OCI-M2 (cell line): ENCODE measurements around the gene LRP1-AS.

Experiments
- DNase-seq: peaks from one replicate; lab custom pipeline; 2025; ENCODE audit not compliant: unreplicated experiment; lab: John Stamatoyannopoulos, UW

Gene LRP1-AS

GRCh38 chr12:57180321-57180989 lies 33.0 kb upstream of the LRP1-AS start:
- DNase-seq = no peak

- DNase-seq = no peak
Measured at GRCh38 chr12:57179331-57180086, 32.1 kb upstream of the LRP1-AS start.

DNA sequence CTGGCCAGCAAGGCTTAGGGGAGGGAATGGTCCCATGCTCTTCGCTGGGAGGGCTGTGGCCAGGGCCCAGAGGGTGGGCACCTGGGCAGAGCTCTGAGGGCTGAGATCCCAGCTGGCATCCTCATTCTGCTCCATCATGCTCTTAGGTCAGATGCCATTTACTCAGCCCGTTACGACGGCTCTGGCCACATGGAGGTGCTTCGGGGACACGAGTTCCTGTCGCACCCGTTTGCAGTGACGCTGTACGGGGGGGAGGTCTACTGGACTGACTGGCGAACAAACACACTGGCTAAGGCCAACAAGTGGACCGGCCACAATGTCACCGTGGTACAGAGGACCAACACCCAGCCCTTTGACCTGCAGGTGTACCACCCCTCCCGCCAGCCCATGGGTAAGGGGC lies 30.8 kb upstream of the LRP1-AS start:
- no peak for DNase-seq

DNA sequence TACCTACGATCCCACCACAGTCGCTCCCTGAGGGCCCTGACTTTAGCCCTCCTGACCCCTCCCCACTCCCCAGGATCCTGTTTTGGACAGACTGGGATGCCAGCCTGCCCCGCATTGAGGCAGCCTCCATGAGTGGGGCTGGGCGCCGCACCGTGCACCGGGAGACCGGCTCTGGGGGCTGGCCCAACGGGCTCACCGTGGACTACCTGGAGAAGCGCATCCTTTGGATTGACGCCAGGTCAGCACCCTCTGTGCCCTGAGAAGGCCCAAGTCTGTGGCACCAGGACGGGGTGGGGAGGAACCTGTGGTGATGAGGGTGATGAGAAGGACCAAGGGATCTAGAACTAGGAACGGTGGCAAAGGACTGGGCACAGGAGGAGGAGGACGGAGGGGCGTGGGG lies 29.9 kb upstream of the LRP1-AS start:
- DNase-seq = no peak

DNA sequence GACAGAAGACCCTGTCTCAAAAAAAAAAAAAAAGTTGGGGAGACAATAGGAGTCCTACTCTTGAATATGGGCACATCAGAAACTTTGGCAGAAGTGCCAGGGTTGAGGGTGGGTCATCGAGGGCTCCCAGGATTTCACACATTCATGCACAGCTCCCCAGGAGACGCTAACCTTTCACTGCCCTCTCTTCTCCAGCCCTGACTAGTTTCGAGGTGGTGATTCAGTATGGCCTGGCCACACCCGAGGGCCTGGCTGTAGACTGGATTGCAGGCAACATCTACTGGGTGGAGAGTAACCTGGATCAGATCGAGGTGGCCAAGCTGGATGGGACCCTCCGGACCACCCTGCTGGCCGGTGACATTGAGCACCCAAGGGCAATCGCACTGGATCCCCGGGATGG lies 29.4 kb upstream of the LRP1-AS start:
- no peak for DNase-seq

- DNase-seq = no peak
Measured at GRCh38 chr12:57176139-57176477, 28.7 kb upstream of the LRP1-AS start.

DNA sequence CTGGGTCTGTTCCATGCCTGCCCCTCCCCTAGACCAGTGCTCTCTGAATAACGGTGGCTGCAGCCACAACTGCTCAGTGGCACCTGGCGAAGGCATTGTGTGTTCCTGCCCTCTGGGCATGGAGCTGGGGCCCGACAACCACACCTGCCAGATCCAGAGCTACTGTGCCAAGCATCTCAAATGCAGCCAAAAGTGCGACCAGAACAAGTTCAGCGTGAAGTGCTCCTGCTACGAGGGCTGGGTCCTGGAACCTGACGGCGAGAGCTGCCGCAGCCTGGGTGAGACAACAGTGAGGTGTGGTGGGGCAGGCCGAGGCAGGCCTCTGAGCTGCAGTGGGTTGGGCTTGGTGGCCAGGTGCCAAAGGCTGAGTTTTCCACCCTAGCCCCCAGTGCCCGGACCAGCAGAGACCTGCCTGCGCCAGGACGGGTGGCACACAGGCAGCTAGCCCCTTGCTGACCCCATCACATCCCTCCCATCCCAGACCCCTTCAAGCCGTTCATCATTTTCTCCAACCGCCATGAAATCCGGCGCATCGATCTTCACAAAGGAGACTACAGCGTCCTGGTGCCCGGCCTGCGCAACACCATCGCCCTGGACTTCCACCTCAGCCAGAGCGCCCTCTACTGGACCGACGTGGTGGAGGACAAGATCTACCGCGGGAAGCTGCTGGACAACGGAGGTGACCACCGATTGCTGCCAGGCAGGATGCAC lies 28.2 kb upstream of the LRP1-AS start:
- DNase-seq = no peak

- DNase-seq = no peak
Measured at GRCh38 chr12:57173683-57174082, 26.3 kb upstream of the LRP1-AS start.

- no peak for DNase-seq
Measured at GRCh38 chr12:57173089-57173488, 25.7 kb upstream of the LRP1-AS start.

DNA sequence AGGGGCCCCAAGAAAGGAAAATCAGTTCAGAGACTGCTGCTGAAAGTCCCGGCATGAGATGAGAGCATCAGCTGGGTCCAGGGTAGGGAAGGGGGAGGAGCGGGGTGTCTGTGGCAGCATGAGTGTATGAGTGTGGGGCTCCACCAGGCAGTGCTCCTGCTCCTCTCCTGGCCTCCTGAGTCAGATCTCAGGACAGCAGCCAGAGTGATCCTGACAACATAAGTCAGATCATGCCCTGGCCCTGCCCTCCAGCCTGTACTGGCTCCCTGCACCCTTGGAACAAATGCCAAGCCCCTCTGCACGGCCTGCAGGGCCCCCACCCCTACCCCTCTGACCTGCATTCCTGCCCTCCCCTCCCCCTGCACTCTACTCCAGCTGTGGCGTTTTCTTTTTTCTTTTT lies 24.2 kb upstream of the LRP1-AS start:
- no peak for DNase-seq

- DNase-seq = no peak
Measured at GRCh38 chr12:57170927-57171326, 23.5 kb upstream of the LRP1-AS start.

DNA sequence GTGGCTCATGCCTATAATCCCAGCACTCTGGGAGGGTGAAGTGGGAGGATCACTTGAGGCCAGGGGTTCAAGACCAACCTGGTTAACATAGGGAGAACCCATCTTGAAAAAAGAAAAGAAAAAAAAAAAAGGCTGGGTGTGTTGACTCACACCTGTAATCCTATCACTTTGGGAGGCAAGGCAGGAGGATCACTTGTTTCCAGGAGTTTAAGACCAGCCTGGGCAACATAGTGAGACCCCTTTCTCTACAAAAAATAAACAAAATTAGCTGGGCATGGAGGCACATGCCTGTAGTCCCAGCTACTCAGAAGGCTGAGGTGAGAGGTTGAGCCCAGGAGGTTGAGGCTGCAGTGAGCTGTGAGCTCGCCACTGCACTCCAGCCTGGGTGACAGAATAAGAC lies 23.0 kb upstream of the LRP1-AS start:
- DNase-seq = no peak

DNA sequence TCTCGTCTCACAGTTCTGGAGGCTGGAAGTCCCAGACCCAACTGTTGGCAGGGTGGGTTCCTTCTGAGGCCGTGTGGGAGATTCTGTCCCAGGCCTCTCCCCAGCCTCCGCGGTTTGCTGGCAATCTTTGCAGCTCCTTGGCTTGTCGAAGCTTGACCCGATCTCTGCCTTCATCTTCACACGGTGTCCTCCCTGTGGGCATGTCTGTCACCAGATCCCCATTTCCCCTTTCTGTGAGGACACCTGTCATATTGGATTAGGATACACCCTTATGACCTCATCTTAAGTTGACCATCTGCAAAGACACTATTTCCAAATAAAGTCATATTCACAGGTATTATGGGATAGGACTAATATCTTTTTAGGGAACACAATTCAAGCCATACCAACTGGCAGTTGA lies 22.6 kb upstream of the LRP1-AS start:
- DNase-seq = no peak

GRCh38 chr12:57169046-57169795 lies 21.8 kb upstream of the LRP1-AS start:
- DNase-seq = no peak

GRCh38 chr12:57168058-57168457 lies 20.6 kb upstream of the LRP1-AS start:
- DNase-seq = no peak

DNA sequence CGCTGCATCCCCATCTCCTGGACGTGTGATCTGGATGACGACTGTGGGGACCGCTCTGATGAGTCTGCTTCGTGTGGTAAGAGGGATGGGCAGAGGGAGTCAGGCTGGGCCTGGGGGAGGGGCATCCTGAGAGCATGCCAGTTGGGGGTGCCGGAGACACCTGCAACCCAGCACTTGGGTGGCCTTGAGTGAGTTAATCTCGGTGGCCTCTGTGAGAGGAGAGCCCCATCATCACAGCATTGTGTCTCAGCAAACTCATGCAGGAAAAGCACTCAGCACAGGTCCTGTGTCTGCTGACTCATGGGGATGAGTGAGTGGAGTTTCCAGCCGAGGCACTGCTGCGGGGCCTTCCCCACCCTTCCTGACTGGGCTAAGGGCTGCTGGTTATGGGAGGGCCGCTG lies 19.6 kb upstream of the LRP1-AS start:
- DNase-seq = no peak

- DNase-seq = no peak
Measured at GRCh38 chr12:57165741-57166140, 18.3 kb upstream of the LRP1-AS start.

GRCh38 chr12:57164966-57165625 lies 17.7 kb upstream of the LRP1-AS start:
- no peak for DNase-seq

DNA sequence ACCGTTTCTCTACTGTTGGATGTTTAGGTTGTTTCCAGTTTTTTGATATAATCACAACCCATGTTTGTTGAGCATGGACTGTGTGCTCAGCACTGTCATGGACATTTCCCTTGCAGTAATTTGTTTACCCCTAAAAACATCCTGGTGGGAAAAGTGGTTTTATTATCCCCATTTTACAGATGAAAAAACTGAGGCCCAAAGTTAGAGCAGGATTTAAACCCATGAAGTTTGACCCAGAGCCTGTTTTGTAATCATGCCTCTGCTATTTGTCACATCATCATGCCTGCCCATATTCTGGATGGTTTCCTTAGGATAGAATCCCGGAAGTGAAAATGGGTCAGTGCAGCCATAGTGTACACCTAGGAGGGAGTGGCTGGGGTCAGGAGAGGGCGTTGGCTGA lies 17.0 kb upstream of the LRP1-AS start:
- no peak for DNase-seq

GRCh38 chr12:57162553-57163125 lies 15.2 kb upstream of the LRP1-AS start:
- no peak for DNase-seq

DNA sequence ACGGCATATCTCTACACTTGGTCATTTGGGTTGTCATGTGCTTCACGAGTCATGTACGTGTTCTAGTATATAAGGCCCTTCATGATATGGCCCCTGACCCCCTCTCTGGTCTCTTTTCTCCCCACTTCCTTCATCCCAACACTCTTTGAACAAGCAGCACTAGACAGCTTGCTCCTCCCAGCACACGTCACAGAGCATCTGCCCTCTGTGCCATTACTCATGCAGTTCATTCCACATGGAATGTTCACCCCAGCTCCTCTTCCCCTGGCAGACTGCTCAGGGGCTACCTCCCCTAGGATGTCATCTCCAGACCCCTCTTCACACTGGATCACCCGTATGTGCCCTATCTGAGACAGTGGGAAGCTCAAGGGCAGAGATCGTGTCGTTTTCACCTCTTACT lies 14.1 kb upstream of the LRP1-AS start:
- DNase-seq = no peak
